OCI-LY1 (cell line): ENCODE results near the gene ZBTB20.

Experiments
- H2AFZ ChIP-seq: fragments of 200-600 bp; sonication (generic), shearing (Covaris generic); 2 replicates; pipeline ENCODE4 v1.6.0; 2014; ENCODE audit warnings: antibody characterized with exemption, mild to moderate bottlenecking, low read length
- H3F3A ChIP-seq: fragments of 200-600 bp; sonication (generic), shearing (Covaris generic); 2 replicates; pipeline ENCODE4 v1.6.0; 2014; ENCODE audit warnings: mild to moderate bottlenecking, antibody characterized with exemption, low read length, moderate library complexity; ENCODE audit not compliant: insufficient read depth
- H3K27ac ChIP-seq: fragments of 200-600 bp; sonication (generic); 2 replicates; pipeline ENCODE4 v1.5.1; 2014; ENCODE audit warnings: low read length, mixed run types, mild to moderate bottlenecking, low read depth; ENCODE audit not compliant: poor library complexity, severe bottlenecking
- H3K27me3 ChIP-seq: fragments of 200-600 bp; sonication (generic); 2 replicates; pipeline ENCODE4 v1.6.0; 2014; ENCODE audit warnings: antibody characterized with exemption, mild to moderate bottlenecking, low read length, moderate library complexity; ENCODE audit not compliant: insufficient read depth
- H3K36me3 ChIP-seq: fragments of 200-600 bp; sonication (generic); 2 replicates; pipeline ENCODE4 v1.6.1; 2014; ENCODE audit warnings: mild to moderate bottlenecking, antibody characterized with exemption, low read length, moderate library complexity, mixed read lengths; ENCODE audit not compliant: insufficient read depth
- H3K4me1 ChIP-seq: fragments of 200-600 bp; sonication (generic); 2 replicates; pipeline ENCODE4 v1.5.1; 2014; ENCODE audit warnings: mild to moderate bottlenecking, low read length, moderate library complexity; ENCODE audit not compliant: insufficient read depth, severe bottlenecking
- H3K4me2 ChIP-seq: fragments of 200-600 bp; sonication (generic), shearing (Covaris generic); 2 replicates; pipeline ENCODE4 v1.6.1; 2014; ENCODE audit warnings: low read length
- H3K4me3 ChIP-seq: fragments of 200-600 bp; sonication (generic); 2 replicates; pipeline ENCODE4 v1.5.1; 2014; ENCODE audit warnings: low read length, low read depth, mild to moderate bottlenecking, mixed read lengths; ENCODE audit not compliant: poor library complexity, severe bottlenecking
- H3K79me2 ChIP-seq: fragments of 200-600 bp; shearing (Covaris generic); 2 replicates; pipeline ENCODE4 v1.6.1; 2016; ENCODE audit warnings: mixed run types, low read length, mixed read lengths; ENCODE audit not compliant: insufficient read depth
- H3K9ac ChIP-seq: fragments of 200-600 bp; sonication (generic), shearing (Covaris generic); 2 replicates; pipeline ENCODE4 v1.6.1; 2014; ENCODE audit warnings: mild to moderate bottlenecking, low read length, mixed read lengths
- H3K9me2 ChIP-seq: fragments of 200-600 bp; sonication (generic), shearing (Covaris generic); 2 replicates; pipeline ENCODE4 v1.6.1; 2014; ENCODE audit warnings: low read depth, mild to moderate bottlenecking, low read length, mixed read lengths
- H3K9me3 ChIP-seq: fragments of 200-600 bp; shearing (Covaris generic); 2 replicates; pipeline ENCODE4 v1.6.1; 2014; ENCODE audit warnings: low read length, mixed read lengths
- H4K20me1 ChIP-seq: fragments of 200-600 bp; sonication (generic), shearing (Covaris generic); 2 replicates; pipeline ENCODE4 v1.6.0; 2016; ENCODE audit warnings: mild to moderate bottlenecking, low read length; ENCODE audit not compliant: insufficient read depth
- EZH2 ChIP-seq: fragments of 200-600 bp; sonication (generic), shearing (Covaris generic); IDR thresholded peaks from 2 replicates; pipeline ENCODE4 v1.8.0; 2017; ENCODE audit warnings: borderline replicate concordance, mixed run types, mild to moderate bottlenecking, antibody characterized with exemption, low read length, moderate library complexity, mixed read lengths
- TF ChIP-seq, protein P1 (sequence below): fragments of 200-600 bp; sonication (generic), shearing (Covaris generic); IDR thresholded peaks from 2 replicates; pipeline ENCODE4 v1.5.1; 2017; ENCODE audit warnings: mild to moderate bottlenecking, antibody characterized with exemption, low read length, moderate library complexity, mixed read lengths

ZBTB20 gene

GRCh38 chr3:115087512-115087911 lies 59.6 kb downstream of the ZBTB20 start:
- Histone ChIP-seq H3F3A (no peaks in the 10 kb centered on the region), H3K27me3 (no peaks in the 10 kb centered on the region), H3K79me2 (no peaks in the 10 kb centered on the region), H4K20me1 (no peaks in the 10 kb centered on the region), H3K36me3 (no peaks in the 10 kb centered on the region), H3K9me2 (no peaks in the 10 kb centered on the region), H3K4me3 (no peak overlapping the region), H2AFZ (no peak overlapping the region), H3K4me2 (no peak overlapping the region), H3K27ac (no peak overlapping the region), H3K9me3 (no peaks in the 10 kb centered on the region), H3K9ac (no peak overlapping the region), H3K4me1 (no peaks in the 10 kb centered on the region)
- TF ChIP-seq EZH2, result no peak
- TF ChIP-seq, protein P1, sequence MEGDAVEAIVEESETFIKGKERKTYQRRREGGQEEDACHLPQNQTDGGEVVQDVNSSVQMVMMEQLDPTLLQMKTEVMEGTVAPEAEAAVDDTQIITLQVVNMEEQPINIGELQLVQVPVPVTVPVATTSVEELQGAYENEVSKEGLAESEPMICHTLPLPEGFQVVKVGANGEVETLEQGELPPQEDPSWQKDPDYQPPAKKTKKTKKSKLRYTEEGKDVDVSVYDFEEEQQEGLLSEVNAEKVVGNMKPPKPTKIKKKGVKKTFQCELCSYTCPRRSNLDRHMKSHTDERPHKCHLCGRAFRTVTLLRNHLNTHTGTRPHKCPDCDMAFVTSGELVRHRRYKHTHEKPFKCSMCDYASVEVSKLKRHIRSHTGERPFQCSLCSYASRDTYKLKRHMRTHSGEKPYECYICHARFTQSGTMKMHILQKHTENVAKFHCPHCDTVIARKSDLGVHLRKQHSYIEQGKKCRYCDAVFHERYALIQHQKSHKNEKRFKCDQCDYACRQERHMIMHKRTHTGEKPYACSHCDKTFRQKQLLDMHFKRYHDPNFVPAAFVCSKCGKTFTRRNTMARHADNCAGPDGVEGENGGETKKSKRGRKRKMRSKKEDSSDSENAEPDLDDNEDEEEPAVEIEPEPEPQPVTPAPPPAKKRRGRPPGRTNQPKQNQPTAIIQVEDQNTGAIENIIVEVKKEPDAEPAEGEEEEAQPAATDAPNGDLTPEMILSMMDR, result no peak

- H3K27me3 ChIP-seq, result no peaks in the 10 kb centered on the region
- H3K36me3 ChIP-seq, result no peaks in the 10 kb centered on the region
- H3K9me2 ChIP-seq, result no peaks in the 10 kb centered on the region
- TF ChIP-seq EZH2, result no peak
- TF ChIP-seq, protein P1, result no peak
- H3F3A ChIP-seq, result no peaks in the 10 kb centered on the region
- no peak overlapping the region for H3K4me3 ChIP-seq
- H3K4me2 ChIP-seq, result no peak overlapping the region
- no peak overlapping the region for H2AFZ ChIP-seq
- H3K27ac ChIP-seq, result no peak overlapping the region
- H4K20me1 ChIP-seq, result no peaks in the 10 kb centered on the region
- no peaks in the 10 kb centered on the region for H3K79me2 ChIP-seq
- H3K9ac ChIP-seq, result no peak overlapping the region
- no peaks in the 10 kb centered on the region for H3K4me1 ChIP-seq
- no peaks in the 10 kb centered on the region for H3K9me3 ChIP-seq
Measured at GRCh38 chr3:115086344-115086743, 60.7 kb downstream of the ZBTB20 start.

- H3K79me2 ChIP-seq, result no peaks in the 10 kb centered on the region
- no peak for TF ChIP-seq EZH2
- TF ChIP-seq, protein P1, result no peak
- no peak overlapping the region for H3K9ac ChIP-seq
- no peaks in the 10 kb centered on the region for H3K36me3 ChIP-seq
- no peaks in the 10 kb centered on the region for H3K4me1 ChIP-seq
- H2AFZ ChIP-seq, result no peak overlapping the region
- no peaks in the 10 kb centered on the region for H3K9me3 ChIP-seq
- no peaks in the 10 kb centered on the region for H3F3A ChIP-seq
- no peaks in the 10 kb centered on the region for H3K9me2 ChIP-seq
- no peak overlapping the region for H3K4me3 ChIP-seq
- H3K4me2 ChIP-seq, result no peak overlapping the region
- no peaks in the 10 kb centered on the region for H4K20me1 ChIP-seq
- H3K27me3 ChIP-seq, result no peaks in the 10 kb centered on the region
- no peak overlapping the region for H3K27ac ChIP-seq
Measured at GRCh38 chr3:115085197-115085865, 61.8 kb downstream of the ZBTB20 start.
